IMR-90 (cell line): Measurements from ENCODE around the gene RMND5B. TPM values are rescaled to one million over a fixed set of nuclear protein-coding genes. Genes with fewer than 3 reads are reported as not detected.

ENCODE experiments used
- ATAC-seq: fragments of 200-7000 bp; cut with Tn5 transposase; 2 replicates; pipeline ENCODE4 v1.9.1; 2020; ENCODE audit warnings: low read depth, mild to moderate bottlenecking, moderate library complexity
- BruUV-seq: library from RNA; stranded (reverse); fragments of 400-500 nt; replicated peaks from 2 replicates; lab custom pipeline; 2021; lab: Mats Ljungman, UMichigan
- CTCF ChIA-PET: fragments of 300-600 bp; formaldehyde crosslinking; extraction: SDS; loops from one replicate; lab custom pipeline; 2021; ENCODE audit warnings: antibody characterized with exemption; lab: Yijun Ruan, JAX
- POLR2A ChIA-PET: fragments of 300-600 bp; sonication (Branson Sonifier 250); formaldehyde crosslinking; loops from one replicate; lab custom pipeline; 2022; ENCODE audit warnings: antibody characterized with exemption; ENCODE audit not compliant: unreplicated experiment; lab: Charles Lee
- DNase-seq: peaks from one replicate; pipeline ENCODE4 v3.0.0; 2013
- H2AFZ ChIP-seq: replicated peaks from 2 replicates; pipeline ENCODE3; 2013; ENCODE audit warnings: low read length, mild to moderate bottlenecking; ENCODE audit not compliant: poor library complexity
- H2AK5ac ChIP-seq: 2 replicates; pipeline ENCODE4 v1.6.1; 2013; ENCODE audit warnings: low read depth, low read length, inconsistent platforms
- H2AK9ac ChIP-seq: replicated peaks from 2 replicates; pipeline ENCODE3; 2013; ENCODE audit warnings: mild to moderate bottlenecking, low read depth, low read length, moderate library complexity; ENCODE audit not compliant: poor library complexity
- H2BK120ac ChIP-seq: 2 replicates; pipeline ENCODE4 v1.6.1; 2013; ENCODE audit warnings: low read depth, low read length, inconsistent platforms
- H2BK15ac ChIP-seq: 3 replicates; pipeline ENCODE4 v1.6.1; 2013; ENCODE audit warnings: low read depth, low read length, inconsistent platforms
- H2BK20ac ChIP-seq: 2 replicates; pipeline ENCODE4 v1.6.1; 2013; ENCODE audit warnings: low read depth, mild to moderate bottlenecking, inconsistent platforms, low read length, moderate library complexity
- H2BK5ac ChIP-seq: 2 replicates; pipeline ENCODE4 v1.6.1; 2013; ENCODE audit warnings: mild to moderate bottlenecking, low read depth, low read length, inconsistent platforms; ENCODE audit not compliant: poor library complexity, severe bottlenecking
- H3K14ac ChIP-seq: replicated peaks from 2 replicates; pipeline ENCODE4 v1.6.1; 2013; ENCODE audit warnings: low read depth, low read length, inconsistent platforms
- H3K18ac ChIP-seq: 2 replicates; pipeline ENCODE4 v1.6.1; 2013; ENCODE audit warnings: low read depth, low read length, control low read depth
- H3K23ac ChIP-seq: 2 replicates; pipeline ENCODE4 v1.6.1; 2013; ENCODE audit warnings: low read depth, low read length, inconsistent platforms
- H3K27ac ChIP-seq: 2 replicates; pipeline ENCODE4 v1.5.1; 2013; ENCODE audit warnings: mild to moderate bottlenecking, control low read depth, low read length; ENCODE audit not compliant: insufficient read depth
- H3K27me3 ChIP-seq: 2 replicates; pipeline ENCODE4 v1.6.1; 2013; ENCODE audit warnings: low read length; ENCODE audit not compliant: control insufficient read depth, insufficient read depth
- H3K36me3 ChIP-seq: 2 replicates; pipeline ENCODE4 v1.6.1; 2013; ENCODE audit warnings: low read length, mixed read lengths; ENCODE audit not compliant: control insufficient read depth, insufficient read depth
- H3K4ac ChIP-seq: 2 replicates; pipeline ENCODE4 v1.6.1; 2013; ENCODE audit warnings: low read depth, low read length, inconsistent platforms
- H3K4me1 ChIP-seq: 2 replicates; pipeline ENCODE4 v1.6.1; 2013; ENCODE audit warnings: low read length, mixed read lengths; ENCODE audit not compliant: control insufficient read depth, insufficient read depth
- H3K4me2 ChIP-seq: 2 replicates; pipeline ENCODE4 v1.6.1; 2013; ENCODE audit warnings: low read depth, mild to moderate bottlenecking, control low read depth, low read length, moderate library complexity
- H3K4me3 ChIP-seq: 2 replicates; pipeline ENCODE4 v1.5.1; 2013; ENCODE audit warnings: low read depth, mild to moderate bottlenecking, control low read depth, low read length, moderate library complexity; ENCODE audit not compliant: insufficient read depth
- H3K56ac ChIP-seq: 2 replicates; pipeline ENCODE4 v1.6.1; 2013; ENCODE audit warnings: low read length, inconsistent platforms; ENCODE audit not compliant: insufficient read depth; ENCODE audit errors: extremely low read depth
- H3K79me1 ChIP-seq, 2 experiments: 2 replicates each; pipeline ENCODE4 v1.6.1; 2013; ENCODE audit warnings: low read length in 2 of 2, inconsistent platforms in 1 of 2, low read depth in 1 of 2
- H3K9ac ChIP-seq: 2 replicates; pipeline ENCODE4 v1.6.1; 2013; ENCODE audit warnings: low read depth, low read length, control low read depth
- H3K9me1 ChIP-seq: 2 replicates; pipeline ENCODE4 v1.6.1; 2013; ENCODE audit warnings: low read length, inconsistent platforms; ENCODE audit not compliant: insufficient read depth
- H3K9me3 ChIP-seq: 2 replicates; pipeline ENCODE4 v1.6.1; 2013; ENCODE audit warnings: low read length; ENCODE audit not compliant: control insufficient read depth, insufficient read depth
- H4K20me1 ChIP-seq: 2 replicates; pipeline ENCODE4 v1.6.1; 2013; ENCODE audit warnings: low read length, inconsistent platforms; ENCODE audit not compliant: insufficient read depth
- H4K5ac ChIP-seq: 2 replicates; pipeline ENCODE4 v1.6.1; 2013; ENCODE audit warnings: mild to moderate bottlenecking, low read depth, low read length, control low read depth
- H4K8ac ChIP-seq, 2 experiments: 2 replicates each; pipeline ENCODE4 v1.6.1; 2013; ENCODE audit warnings: low read depth in 2 of 2, low read length in 2 of 2, control low read depth in 1 of 2, inconsistent platforms in 1 of 2
- H4K91ac ChIP-seq: 2 replicates; pipeline ENCODE4 v1.6.1; 2013; ENCODE audit warnings: low read depth, low read length, inconsistent platforms; ENCODE audit not compliant: insufficient read depth
- BHLHE40 ChIP-seq: fragments of 150-350 bp; IDR thresholded peaks from 2 replicates; pipeline ENCODE4 v1.6.1; 2016; ENCODE audit warnings: mild to moderate bottlenecking, low read depth, low read length
- CEBPB ChIP-seq: IDR thresholded peaks from 2 replicates; pipeline ENCODE4 v1.6.1; 2012; ENCODE audit warnings: low read depth, low read length, improper control_type of control experiment
- CHD1 ChIP-seq: IDR thresholded peaks from 2 replicates; pipeline ENCODE4 v1.6.1; 2012; ENCODE audit warnings: low read depth, low read length, improper control_type of control experiment
- ELK1 ChIP-seq: fragments of 150-350 bp; IDR thresholded peaks from 2 replicates; pipeline ENCODE4 v1.6.1; 2016; ENCODE audit warnings: low read depth, mild to moderate bottlenecking, low read length, moderate library complexity, borderline replicate concordance
- FOS ChIP-seq: fragments of 150-350 bp; IDR thresholded peaks from 2 replicates; pipeline ENCODE4 v1.6.1; 2016; ENCODE audit warnings: low read depth, low read length
- MAFK ChIP-seq: IDR thresholded peaks from 2 replicates; pipeline ENCODE4 v1.6.1; 2012; ENCODE audit warnings: low read depth, low read length, improper control_type of control experiment
- MAZ ChIP-seq: IDR thresholded peaks from 2 replicates; pipeline ENCODE4 v1.6.1; 2012; ENCODE audit warnings: low read depth, mild to moderate bottlenecking, low read length, improper control_type of control experiment, moderate library complexity, borderline replicate concordance
- MXI1 ChIP-seq: IDR thresholded peaks from 2 replicates; pipeline ENCODE4 v1.6.1; 2012; ENCODE audit warnings: low read depth, mild to moderate bottlenecking, low read length, moderate library complexity, borderline replicate concordance
- NFE2L2 ChIP-seq: fragments of 150-350 bp; IDR thresholded peaks from 2 replicates; pipeline ENCODE4 v1.6.1; 2016; ENCODE audit warnings: low read depth, mild to moderate bottlenecking, low read length
- POLR2A ChIP-seq: IDR thresholded peaks from 2 replicates; pipeline ENCODE4 v1.6.1; 2012; ENCODE audit warnings: mild to moderate bottlenecking, low read depth, low read length
- RAD21 ChIP-seq: IDR thresholded peaks from 2 replicates; pipeline ENCODE4 v1.6.1; 2012; ENCODE audit warnings: low read length, improper control_type of control experiment
- RCOR1 ChIP-seq: IDR thresholded peaks from 2 replicates; pipeline ENCODE4 v1.6.1; 2012; ENCODE audit warnings: mild to moderate bottlenecking, low read length, improper control_type of control experiment; ENCODE audit not compliant: insufficient replicate concordance
- RFX5 ChIP-seq: IDR thresholded peaks from 2 replicates; pipeline ENCODE4 v1.8.0; 2012; ENCODE audit warnings: low read depth, mild to moderate bottlenecking, low read length, moderate library complexity
- SMC3 ChIP-seq: fragments of 150-350 bp; IDR thresholded peaks from 2 replicates; pipeline ENCODE4 v1.6.1; 2016; ENCODE audit warnings: low read depth, mild to moderate bottlenecking, antibody characterized with exemption, low read length, moderate library complexity
- WGBS, 2 experiments: methylation state at CpG; one replicate each; pipeline versions ENCODE4 v1.1.5 to v1.1.7; 2013; ENCODE audit warnings: missing lambda C conversion rate in 2 of 2; ENCODE audit not compliant: insufficient read length in 1 of 2; ENCODE audit errors: extremely low coverage in 2 of 2; 5-methylcytosine and 5-hydroxymethylcytosine counted together
- dilution Hi-C: fragments of 300-500 bp; cut with HindIII; formaldehyde crosslinking; loops from one replicate; pipeline ENCODE4 v1.14.3; 2018; ENCODE audit warnings: low sequenced_read_pairs; ENCODE audit not compliant: unreplicated experiment
- in situ Hi-C: fragments of 300-500 bp; cut with MboI; formaldehyde crosslinking; loops from 3 replicates; pipeline ENCODE4 v1.14.3; 2019; ENCODE audit warnings: low sequenced_read_pairs, inconsistent platforms, mixed read lengths
- intact Hi-C: fragments of 100-400 bp; cut with micrococcal nuclease; formaldehyde crosslinking; loops from 2 replicates; pipeline ENCODE4 v1.10.0; 2022
- polyA plus RNA-seq, 3 experiments: library from polyadenylated mRNA; depleted of rRNA; stranded (reverse); fragments of >200 nt; gene quantifications; 2 replicates each; pipeline ENCODE4 v1.2.3, GENCODE V29; 2012; ENCODE audit warnings: low replicate concordance in 1 of 3
- total RNA-seq: library from RNA; depleted of rRNA; stranded (reverse); fragments of >200 nt; gene quantifications from 2 replicates; pipeline ENCODE4 v1.2.3, GENCODE V29; 2012
- TF ChIP-seq, protein P1 (sequence below): conservative IDR thresholded peaks from 2 replicates; pipeline ENCODE4 v1.5.1; 2012; ENCODE audit warnings: mild to moderate bottlenecking, low read depth, low read length, improper control_type of control experiment
- TF ChIP-seq, protein P2 (sequence below): fragments of 150-350 bp; IDR thresholded peaks from 2 replicates; pipeline ENCODE4 v1.6.1; 2017; ENCODE audit warnings: mild to moderate bottlenecking, antibody characterized with exemption, low read length, low read depth

RMND5B gene
- total and polyA plus RNA-seq, 2 of the 4 experiments (the other 2 are of a cell fraction), result 14.0 to 19.5 TPM

- WGBS, 2 experiments, result no CpG with 5 or more reads among the region's 4 CpGs
These were observed 10.7 kb downstream of the RMND5B start for GRCh38 chr5:178141550-178141949.

More at GRCh38 chr5:178141550-178141949, 10.7 kb downstream of the RMND5B start:
- H3K9ac ChIP-seq, result no peak overlapping the region
- TF ChIP-seq BHLHE40, result no peak
- no peak for TF ChIP-seq RFX5
- no peak for TF ChIP-seq ELK1
- no peak for TF ChIP-seq MAZ
- no peak for TF ChIP-seq RAD21
- no peak for TF ChIP-seq CHD1
- TF ChIP-seq MAFK, result no peak
- TF ChIP-seq SMC3, result no peak
- no peak for TF ChIP-seq NFE2L2
- TF ChIP-seq, protein P1, sequence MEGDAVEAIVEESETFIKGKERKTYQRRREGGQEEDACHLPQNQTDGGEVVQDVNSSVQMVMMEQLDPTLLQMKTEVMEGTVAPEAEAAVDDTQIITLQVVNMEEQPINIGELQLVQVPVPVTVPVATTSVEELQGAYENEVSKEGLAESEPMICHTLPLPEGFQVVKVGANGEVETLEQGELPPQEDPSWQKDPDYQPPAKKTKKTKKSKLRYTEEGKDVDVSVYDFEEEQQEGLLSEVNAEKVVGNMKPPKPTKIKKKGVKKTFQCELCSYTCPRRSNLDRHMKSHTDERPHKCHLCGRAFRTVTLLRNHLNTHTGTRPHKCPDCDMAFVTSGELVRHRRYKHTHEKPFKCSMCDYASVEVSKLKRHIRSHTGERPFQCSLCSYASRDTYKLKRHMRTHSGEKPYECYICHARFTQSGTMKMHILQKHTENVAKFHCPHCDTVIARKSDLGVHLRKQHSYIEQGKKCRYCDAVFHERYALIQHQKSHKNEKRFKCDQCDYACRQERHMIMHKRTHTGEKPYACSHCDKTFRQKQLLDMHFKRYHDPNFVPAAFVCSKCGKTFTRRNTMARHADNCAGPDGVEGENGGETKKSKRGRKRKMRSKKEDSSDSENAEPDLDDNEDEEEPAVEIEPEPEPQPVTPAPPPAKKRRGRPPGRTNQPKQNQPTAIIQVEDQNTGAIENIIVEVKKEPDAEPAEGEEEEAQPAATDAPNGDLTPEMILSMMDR, result no peak
- no peak for TF ChIP-seq CEBPB
- no peak for TF ChIP-seq FOS
- no peak for TF ChIP-seq MXI1
- no peak for TF ChIP-seq RCOR1
- TF ChIP-seq POLR2A, result no peak
- TF ChIP-seq, protein P2, sequence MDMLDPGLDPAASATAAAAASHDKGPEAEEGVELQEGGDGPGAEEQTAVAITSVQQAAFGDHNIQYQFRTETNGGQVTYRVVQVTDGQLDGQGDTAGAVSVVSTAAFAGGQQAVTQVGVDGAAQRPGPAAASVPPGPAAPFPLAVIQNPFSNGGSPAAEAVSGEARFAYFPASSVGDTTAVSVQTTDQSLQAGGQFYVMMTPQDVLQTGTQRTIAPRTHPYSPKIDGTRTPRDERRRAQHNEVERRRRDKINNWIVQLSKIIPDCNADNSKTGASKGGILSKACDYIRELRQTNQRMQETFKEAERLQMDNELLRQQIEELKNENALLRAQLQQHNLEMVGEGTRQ, result no peak
- DNase-seq (no peak), ATAC-seq (no peak)
- H2AFZ ChIP-seq, result no peak overlapping the region
- H3K4me1 ChIP-seq, result peaks cover 3% of the 10 kb centered on the region; the same call in 1 of the 2 replicates
- H3K27me3 ChIP-seq, result no peaks in the 10 kb centered on the region
- H2BK5ac ChIP-seq, result no peak overlapping the region
- peaks cover 31% of the 10 kb centered on the region for H3K36me3 ChIP-seq
- H2BK20ac ChIP-seq, result no peak overlapping the region
- dilution Hi-C loops, result no loop called here
- POLR2A ChIA-PET, result no interaction called here
- no peak overlapping the region for H2AK9ac ChIP-seq
- H3K14ac ChIP-seq, result no peak overlapping the region
- no peak overlapping the region for H4K91ac ChIP-seq
- H2AK5ac ChIP-seq, result no peak overlapping the region
- CTCF ChIA-PET, result no interaction called here
- peaks cover 4 to 6% of the 10 kb centered on the region in 2 experiments; a peak in 3 of 4 replicates for H3K79me1 ChIP-seq
- H3K4ac ChIP-seq, result no peak overlapping the region
- in situ Hi-C loops, result no loop called here
- peaks cover 1% of the 10 kb centered on the region; the same call in 1 of the 2 replicates for H3K9me1 ChIP-seq
- no peak overlapping the region for H2BK120ac ChIP-seq
- BruUV-seq, result no TSS peak
- H2BK15ac ChIP-seq, result no peak overlapping the region
- no peak overlapping the region for H4K5ac ChIP-seq
- no peak overlapping the region for H4K8ac ChIP-seq
- no peak overlapping the region for H3K4me3 ChIP-seq
- H3K23ac ChIP-seq, result no peak overlapping the region
- no peaks in the 10 kb centered on the region for H3K9me3 ChIP-seq
- no peak overlapping the region for H3K27ac ChIP-seq
- no peak overlapping the region for H3K56ac ChIP-seq
- H3K4me2 ChIP-seq, result no peak overlapping the region
- H3K18ac ChIP-seq, result no peak overlapping the region
- peaks cover 7% of the 10 kb centered on the region; the same call in 1 of the 2 replicates for H4K20me1 ChIP-seq
- intact Hi-C loops, result no loop called here
